GM19455 (cell line): ENCODE measurements around the gene BCAS3.
"Not testable (repeated sequence)": the region's sequence is repeated elsewhere in the genome, so short reads cannot be mapped to it uniquely, and the experiment has no call there.

ENCODE experiments used
- ATAC-seq: cut with Tn5 transposase; IDR thresholded peaks from one replicate; pipeline ENCODE4 v1.9.1; 2021; ENCODE audit not compliant: unreplicated experiment

Gene BCAS3

DNA sequence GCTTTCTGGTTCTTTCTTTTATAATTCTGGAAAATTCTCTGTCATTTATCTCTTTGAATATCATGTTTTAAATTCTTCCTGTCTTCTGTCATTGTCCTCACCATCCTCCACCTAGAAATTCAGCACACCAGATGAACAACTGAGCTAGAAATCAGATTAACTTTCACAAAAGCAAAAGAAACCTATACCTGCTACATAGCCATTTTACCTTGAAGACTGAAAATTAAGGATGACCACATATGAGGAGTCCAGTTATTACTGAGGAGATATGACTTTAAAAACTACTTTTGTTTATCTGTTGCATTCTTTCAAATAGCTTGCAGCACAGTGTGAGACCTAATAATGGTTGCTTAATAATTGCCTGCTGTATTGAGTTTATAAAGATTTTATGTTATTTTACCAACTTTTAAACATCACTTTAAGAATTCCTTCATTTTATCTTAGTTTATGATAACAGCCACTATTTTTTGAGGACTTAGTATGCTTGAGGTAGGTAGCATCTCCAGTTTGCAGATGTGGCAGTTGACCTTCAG lies 104.3 kb downstream of the BCAS3 start:
- ATAC-seq: no peak

DNA sequence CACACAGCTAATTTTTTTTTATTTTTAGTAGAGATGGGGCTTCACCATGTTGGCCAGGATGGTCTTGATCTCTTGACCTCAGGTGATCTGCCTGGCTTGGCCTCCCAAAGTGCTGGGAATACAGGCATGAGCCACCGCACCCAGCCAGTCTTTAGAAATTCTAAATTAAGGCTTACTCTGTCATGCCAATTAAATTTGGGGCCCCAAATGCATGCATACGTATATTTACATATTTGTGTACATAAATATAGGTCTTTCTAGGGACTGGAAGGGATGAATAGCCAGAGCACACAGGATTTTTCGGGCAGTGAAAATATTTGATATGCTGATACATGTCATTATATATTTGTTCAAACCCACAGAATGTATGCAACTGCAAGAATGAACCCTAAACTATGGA lies 105.1 kb downstream of the BCAS3 start:
- no peak for ATAC-seq

DNA sequence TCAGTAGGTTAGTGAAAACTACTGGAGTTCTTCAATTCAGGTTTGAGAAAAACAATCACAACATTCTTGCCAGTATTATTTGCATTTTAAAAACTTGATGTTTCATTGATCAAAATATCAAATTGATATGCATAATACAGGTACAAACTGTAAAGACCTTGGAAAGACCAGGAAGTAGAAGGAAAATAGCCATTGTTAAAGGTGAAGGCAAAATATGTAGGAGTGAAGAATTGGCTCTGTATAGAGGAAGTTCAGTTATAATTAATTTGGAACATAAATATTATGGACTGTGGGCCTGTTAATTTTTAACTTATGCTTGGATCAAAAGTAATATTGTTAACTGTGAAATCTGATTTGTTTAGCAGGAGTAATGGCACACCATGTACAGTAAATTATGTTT lies 112.6 kb downstream of the BCAS3 start:
- no peak for ATAC-seq

DNA sequence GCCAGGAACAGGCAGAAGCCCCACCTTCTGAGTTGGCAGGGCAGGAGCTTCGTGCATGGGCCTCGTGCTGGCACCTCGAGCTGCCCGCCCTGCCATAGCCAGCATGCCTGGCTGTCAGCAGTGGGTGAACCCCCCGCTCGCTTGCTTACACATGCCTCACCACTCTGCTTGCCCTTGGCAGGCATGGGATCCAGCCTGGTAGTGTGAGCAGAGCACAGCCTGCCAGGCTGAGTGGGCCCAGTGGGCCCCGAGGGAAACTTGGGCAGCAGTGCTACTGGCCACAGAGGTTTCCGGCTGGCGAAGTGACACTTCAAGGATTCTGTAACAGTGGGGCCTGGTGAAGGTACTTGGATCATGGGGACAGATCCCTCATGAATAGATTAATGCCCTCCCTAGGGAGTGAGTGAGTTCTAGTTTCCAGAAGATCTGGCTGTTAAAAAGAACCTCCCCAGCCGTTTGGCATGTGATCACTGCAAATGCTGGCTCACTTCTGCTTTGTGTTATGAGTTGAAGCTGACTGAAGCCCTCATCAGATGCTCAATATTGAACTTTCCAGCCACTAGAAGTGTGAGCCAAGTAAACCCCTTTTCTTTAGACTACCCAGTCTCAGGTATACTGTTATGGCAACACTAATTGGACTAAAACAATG lies 114.7 kb downstream of the BCAS3 start:
- no peak for ATAC-seq

DNA sequence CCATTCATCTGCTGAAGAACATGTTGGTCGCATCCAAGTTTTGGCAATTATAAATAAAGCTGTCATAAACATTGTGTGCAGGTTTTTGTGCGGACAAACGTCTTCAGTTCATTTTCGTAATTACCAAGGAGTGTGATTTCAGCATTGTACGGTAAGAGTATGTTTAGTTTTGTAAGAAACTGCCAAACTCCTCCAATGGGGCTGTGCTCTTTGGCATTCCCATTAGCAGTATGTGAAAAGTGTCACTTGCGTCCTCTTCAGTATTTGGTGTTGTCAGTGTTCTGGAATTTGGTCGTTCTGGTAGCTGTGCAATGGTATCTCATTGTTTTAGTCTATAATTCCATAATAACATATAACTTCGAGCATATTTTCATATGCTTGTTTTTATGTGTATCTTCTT lies 120.9 kb downstream of the BCAS3 start:
- ATAC-seq: no peak

DNA sequence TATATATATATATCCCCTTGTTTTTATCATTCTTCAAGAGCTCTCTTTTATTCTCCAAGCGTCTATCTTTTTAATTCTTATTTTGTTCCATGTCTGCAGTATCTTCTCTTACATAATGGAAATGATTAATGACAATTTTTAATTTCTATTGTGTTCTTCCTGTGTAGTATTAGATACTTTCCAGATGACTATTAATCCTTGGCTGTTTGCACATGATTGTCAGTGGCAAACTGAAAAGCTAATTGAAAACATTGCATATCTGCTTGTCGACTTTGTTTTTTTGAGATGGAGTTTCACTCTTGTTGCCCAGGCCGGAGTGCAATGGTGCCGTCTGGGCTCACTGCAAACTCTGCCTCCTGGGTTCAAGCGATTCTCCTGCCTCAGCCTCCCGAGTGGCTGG lies 124.7 kb downstream of the BCAS3 start:
- ATAC-seq: no peak

DNA sequence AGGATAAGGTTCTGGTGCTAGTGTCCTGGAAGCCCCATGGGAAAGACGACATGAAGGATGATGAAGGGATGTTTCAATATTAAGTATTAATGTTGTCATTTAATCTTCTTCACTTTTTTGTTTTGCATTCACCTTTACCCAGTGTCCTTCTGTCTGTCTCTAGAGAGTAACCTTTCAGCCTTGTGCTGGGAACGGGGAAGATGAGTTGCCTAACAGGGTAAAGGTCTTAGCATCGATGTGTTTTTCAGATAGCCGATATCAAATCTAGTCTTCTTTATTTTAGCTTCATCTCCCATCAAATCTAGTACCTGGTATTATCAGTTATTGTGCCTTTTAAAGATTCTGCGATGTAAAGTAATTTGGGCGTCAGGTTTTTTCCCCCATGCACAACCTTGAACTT lies 125.4 kb downstream of the BCAS3 start:
- ATAC-seq: no peak

DNA sequence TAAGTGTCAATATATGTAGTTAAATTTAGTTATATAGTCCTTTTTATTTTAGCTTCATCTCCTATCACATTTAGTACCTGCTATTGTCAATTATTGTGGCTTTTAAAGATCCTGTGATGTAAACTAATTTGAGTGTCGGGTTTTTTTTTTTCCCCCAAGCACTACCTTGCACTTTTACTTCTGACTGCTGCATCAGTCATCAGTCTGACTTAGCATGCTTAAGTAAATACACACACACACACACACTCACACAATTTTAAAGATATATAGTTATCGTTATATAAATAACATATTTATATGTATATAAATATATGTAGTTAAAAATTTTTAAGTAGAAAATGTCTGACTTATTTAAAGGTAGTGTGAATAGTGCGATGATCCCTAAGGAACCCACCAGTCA lies 127.2 kb downstream of the BCAS3 start:
- ATAC-seq: no peak

DNA sequence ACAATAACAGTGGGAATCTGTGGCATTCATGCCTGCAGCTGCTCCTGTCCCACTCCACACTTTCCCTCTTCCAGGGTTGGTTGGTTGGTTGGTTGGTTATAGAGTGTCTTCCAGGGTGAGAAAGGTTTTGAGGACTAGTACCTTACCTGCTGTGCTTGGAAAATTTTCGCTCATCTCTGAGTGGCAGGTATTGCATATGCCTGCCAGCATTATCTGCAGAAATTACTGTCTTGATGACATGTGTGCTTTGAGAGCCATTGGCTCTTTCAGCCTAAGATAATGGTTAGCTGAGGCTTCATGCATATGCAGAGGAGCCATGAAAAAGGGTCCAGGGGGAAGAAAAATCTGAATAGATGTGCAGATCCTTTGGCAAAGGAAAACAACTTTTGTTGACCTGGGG lies 131.8 kb downstream of the BCAS3 start:
- ATAC-seq: no peak

DNA sequence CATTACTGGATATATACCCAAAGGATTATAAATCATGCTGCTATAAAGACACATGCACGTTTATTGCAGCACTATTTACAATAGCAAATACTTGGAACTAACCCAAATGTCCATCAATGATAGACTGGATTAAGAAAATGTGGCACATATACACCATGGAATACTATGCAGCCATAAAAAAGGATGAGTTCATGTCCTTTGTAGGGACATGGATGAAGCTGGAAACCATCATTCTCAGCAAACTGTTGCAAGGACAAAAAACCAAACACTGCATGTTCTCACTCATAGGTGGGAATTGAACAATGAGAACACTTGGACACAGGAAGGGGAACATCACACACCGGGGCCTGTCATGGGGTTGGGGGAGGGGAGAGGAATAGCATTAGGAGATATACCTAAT lies 137.3 kb downstream of the BCAS3 start:
- ATAC-seq: not testable (repeated sequence)

DNA sequence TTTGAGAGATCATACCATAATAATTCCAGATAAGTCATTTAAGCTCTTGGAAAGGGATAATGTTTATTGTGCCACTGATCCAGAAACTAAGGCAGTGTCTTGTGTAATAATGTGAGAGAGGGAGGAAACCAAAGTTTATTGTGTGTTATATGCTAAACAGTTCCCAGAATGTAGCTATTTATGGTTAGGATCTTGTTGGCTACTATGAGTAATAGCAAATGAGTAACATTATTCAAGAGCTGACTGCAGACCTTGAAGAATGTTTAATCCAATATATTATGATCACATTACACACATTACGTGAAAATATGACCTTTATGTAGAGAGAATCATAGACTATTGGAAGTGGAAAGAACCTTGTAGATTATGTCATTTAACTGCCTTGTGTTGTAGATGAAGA lies 139.5 kb downstream of the BCAS3 start:
- ATAC-seq: no peak

DNA sequence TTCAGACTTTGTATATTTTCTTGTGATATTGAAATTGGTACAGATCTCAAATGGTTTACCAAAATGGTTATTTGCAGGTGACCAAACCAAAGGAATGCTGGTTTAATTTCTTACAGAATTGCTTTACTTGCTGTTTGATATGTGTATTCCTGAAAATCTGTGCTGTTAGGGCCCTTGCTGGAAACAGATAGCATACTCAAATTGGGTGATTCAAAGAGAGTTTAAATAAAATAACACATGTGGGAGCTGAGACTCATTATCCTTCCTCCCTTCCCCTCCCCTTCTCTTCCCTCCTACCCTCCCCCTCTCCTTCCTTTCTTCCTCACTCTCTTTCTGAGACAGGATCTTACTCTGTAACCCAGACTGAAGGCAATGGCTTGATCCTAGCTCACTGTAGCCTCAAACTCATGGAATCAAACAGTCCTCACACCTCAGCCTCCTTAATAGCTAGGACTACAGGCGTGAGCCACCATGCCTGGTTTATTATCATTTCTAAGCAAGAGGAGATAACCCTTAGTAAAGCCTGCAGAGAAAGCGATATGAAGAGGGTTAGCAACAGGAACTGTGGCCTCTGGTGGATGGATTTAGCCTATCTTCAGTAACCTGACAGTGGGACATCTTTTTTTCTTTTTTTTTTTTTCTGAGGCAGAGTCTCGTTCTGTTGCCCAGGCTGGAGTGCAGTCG lies 141.9 kb downstream of the BCAS3 start:
- ATAC-seq: no peak

DNA sequence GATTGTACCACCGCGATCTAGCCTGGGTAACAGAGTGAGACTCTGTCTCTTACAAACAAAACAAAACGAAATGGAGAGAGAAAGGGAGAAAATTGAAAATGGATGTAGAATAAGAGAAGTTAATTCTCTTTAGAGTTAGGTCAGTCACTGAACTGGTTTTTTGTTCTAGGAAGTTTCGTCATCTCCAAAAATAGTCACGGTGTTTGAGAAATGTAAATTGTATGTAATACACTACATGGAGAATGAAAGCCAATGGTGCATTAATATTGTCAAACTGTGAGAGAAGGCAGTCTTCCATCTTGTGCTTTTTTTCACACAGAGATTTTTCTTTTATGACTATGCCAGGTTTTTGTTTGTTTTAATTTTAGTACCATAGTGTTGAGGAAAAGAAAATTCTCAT lies 145.9 kb downstream of the BCAS3 start:
- ATAC-seq: no peak

DNA sequence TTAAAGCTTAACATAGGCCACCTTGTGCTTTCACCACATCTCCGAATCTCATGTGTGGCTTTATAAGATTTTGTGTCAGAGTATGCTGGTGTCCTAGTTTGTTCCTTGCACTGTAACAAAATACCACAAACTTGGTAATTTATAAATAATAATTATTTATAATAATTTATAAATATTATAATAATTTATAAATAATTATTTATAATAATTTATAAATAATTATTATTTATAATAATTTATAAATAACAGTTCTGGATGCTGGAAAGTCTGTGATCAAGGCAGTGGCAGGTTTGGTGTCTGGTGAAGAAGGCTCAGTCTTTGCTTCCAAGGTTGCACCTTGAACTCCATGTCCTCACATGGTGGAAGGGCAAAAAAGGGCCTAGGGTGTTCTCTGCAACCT lies 147.7 kb downstream of the BCAS3 start:
- ATAC-seq: no peak

DNA sequence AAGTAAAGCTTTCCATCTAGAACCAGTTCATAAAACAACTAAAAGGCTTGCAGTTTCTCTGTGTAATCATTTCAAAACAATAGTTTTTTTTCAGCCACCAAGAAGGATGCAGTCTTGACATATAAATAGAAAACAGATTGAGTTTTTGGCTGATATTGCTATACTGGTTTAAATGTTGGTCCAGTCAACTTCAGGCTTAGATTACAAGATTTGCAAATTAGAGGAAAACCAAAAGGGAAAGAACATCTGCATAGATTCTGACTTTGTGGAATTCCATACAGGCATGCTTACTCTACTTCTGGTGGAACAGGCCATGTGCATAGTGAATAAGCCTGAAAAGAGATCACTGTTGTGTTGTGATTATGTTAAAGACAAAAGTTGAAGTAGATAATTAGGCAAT lies 150.3 kb downstream of the BCAS3 start:
- no peak for ATAC-seq

DNA sequence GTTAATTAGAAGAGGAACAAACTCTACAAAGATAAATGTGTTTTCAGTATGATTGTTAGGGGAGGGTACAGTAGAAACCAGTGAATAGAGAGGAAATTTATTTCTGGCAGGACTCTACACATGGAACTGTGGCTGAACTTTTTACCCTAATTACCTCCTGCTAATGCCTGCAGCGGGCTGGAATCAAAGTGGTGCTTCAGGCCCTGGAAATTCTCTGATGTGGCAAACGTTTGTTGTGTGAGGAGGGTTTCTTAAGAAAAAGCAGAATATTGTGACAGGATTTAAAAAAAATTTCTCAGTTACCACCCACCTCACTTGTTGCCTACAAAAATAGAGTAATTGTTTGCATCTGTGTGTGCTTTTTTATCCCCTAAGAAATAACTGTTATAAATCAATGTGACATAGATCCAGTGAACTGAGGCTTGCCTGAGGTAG lies 154.5 kb downstream of the BCAS3 start:
- ATAC-seq: no peak

DNA sequence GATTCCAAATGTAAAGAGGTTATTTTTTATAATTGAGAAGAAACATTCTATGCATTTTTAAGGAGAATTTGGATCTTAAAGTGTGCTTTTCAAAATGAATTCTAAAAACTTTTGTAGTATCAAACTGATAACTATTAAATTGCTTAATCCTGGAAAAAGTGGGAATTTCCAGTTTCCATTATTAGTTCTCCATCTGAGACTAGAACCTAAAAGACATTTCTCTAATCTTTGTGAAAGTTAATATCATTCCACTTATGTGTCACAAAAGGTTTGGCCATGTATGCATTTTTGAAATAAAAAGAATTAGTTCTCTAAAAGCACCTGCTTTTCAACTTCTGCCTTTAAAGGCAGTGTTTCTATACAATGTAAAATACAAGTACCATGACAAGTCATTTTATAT lies 155.0 kb downstream of the BCAS3 start:
- no peak for ATAC-seq

DNA sequence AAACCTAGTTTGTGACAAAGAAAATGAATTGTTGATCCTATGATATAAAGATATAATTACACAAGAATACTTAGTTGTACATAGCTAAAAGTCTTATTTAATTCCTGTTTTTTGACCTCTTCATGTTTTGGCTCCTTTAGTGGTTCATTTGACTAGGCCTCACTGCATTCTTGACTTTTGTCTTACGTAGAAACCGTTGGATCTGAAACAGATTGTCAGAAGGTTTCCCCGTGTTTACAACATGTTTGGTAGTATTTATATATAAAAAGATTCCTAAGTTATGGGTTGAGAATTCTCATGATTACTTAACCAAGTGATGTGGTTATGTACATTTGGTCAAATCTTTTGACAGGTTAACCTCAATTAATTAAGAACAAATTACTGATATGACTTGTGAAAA lies 162.8 kb downstream of the BCAS3 start:
- ATAC-seq: no peak

DNA sequence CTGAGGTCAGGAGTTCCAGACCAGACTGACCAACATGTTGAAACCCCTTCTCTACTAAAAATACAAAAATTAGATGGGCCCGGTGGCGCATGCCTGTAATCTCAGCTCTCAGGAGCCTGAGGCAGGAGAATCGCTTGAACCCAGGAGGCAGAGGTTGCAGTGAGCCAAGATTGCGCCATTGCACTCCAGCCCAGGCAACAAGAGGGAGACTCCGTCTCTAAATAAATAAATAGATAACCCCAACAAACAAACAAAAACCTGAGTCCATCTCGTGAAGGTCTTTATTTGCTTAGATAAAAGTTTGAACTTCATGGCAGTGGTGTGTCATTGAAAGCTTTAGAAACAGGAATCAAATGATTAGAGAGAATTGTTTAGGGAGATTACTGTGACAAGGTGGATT lies 167.4 kb downstream of the BCAS3 start:
- ATAC-seq: no peak

DNA sequence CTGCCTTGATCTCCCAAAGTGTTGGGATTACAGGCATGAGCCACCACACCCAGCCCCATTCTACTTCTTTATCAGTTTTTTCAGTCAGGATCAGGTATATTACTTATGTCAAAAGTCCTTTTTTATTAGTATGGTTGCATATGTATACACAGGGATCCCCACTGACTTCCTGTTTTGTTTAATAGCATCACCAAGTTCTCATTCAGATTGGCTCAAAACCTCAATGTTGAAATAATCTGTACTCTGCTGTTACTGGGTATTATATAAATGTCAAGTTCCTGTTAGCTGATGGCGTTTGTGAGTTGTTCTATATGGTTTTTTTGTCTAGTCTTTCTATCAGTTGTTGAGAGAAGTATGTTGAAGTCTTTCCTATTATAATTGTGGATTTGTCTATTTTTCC lies 168.5 kb downstream of the BCAS3 start:
- ATAC-seq: no peak

DNA sequence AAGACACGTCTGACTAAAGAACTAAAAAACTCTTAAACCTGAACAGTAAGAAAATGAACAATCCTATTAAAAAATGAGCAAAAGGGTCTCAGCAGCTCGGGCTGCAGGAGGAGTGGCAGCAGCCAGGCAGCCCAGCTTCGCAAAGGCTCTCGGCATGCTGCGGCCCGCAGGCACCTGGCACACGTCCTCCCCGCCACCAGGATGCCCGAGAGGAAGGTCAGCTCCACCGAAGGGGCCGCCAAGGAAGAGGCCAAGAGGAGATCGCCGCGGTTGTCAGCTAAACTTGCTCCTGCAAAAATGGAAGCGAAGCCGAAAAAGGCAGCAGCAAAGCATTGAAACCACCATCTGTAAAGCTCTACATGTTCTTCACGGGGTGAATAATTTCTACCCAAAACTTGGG lies 173.5 kb downstream of the BCAS3 start:
- no peak for ATAC-seq

DNA sequence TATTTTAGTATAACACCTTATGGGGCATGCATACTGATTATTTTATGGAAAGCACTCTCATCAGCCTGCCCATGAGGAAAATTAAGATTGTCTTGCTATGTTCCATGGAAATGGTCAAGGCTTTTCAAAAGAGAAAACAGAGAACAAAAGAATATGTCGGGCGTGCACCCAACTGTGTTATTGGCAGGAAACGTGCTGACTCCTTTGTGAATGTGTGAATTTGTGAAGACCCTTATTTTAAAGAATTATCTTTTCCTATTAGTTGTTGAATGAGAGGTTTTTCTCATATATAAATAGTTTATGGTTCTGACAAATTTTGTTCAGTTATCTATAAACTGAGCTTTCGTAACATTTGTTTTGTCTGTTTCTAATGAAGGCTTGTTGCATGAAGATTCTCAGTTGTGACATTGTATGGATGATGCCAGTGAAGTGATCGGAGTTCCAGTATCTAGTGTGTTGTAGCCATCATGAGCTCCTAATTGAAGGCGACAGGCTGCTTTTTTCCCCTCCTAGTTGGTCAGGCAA lies 180.0 kb downstream of the BCAS3 start:
- no peak for ATAC-seq

DNA sequence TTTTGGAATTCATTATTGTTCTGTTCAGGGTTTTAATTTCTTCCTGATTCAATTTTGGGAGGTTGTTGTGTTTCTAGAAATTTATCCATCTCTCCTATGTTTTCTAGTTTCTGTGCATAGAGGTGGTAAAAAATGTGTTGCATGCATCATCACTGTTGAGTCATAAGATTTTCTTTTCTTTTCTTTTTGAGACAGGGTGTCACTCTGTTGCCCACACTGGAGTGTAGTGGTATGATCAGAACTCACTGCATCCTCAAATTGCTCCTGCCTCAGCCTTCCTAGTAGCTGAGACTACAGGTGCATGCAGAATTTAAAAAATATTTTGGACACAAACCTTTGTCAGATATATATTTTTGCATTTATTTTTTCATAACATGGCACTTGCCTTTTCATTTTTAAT lies 184.8 kb downstream of the BCAS3 start:
- no peak for ATAC-seq
